NCI-H187 treated with DMSO at 0.1 percent for 48 hours (cell line): ENCODE measurements around the gene NRCAM.
"Not testable (repeated sequence)": the region's sequence is repeated elsewhere in the genome, so short reads cannot be mapped to it uniquely, and the experiment has no call there.

Experiments
- DNase-seq: peaks from one replicate; lab custom pipeline; 2025; lab: John Stamatoyannopoulos, UW

The NRCAM gene

DNA sequence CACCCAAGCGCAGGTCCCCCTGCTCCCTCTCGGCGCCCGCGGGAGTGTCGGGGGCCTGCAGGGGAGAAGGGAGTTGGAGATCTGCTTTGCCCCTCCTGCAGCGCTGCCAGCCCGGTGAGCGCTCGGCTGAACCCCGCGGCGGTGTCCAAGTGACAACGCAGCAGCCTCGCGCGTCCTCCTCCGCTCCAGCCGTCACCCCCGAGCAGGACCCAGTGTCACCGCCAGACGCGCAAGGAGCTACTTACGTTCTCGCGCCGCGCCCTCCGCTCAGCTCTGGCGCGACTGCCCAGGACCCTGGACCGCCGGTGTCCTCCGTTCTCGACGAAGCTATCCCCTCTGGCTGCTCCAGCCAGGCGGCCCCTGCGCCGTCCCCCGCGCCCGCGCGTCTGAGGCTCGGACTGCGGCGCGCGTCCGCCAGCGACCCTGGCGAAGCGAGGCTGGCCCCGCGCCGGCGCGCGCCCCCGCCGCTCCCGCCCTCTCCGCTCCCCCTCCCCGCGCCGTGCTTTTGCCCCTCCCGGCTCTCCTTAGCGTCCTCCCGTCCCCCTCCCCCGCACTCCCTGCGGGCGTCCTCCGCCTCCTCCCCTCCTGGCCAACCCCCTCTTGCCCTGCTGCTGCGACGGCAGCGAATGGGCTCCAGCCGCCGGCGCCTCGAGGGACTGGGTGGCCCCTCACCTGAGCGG, at the start of gene NRCAM:
Gene NRCAM (minus strand): TSS at position 439 of the 680 bp plus-strand sequence. CDS start 216,372 bp downstream, outside the sequence.
- DNase-seq = peak; percentile 69

DNA sequence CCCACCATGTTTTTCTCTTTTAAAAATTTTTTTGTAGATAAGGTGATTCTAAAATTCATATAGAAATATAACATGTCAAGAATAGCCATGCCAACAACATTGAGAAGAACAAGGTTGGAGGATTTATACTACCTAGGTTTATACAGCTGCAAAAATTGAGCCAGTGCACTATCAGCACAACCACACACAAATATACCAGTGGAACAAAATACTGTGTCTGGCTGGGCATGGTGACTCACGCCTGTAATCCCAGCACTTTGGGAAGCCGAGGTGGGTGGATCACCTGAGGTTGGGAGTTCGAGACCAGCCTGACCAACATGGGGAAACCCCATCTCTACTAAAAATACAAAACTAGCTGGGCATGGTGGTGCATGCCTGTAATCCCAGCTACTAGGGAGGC, 48.3 kb upstream of the NRCAM start:
- not testable (repeated sequence) for DNase-seq

DNA sequence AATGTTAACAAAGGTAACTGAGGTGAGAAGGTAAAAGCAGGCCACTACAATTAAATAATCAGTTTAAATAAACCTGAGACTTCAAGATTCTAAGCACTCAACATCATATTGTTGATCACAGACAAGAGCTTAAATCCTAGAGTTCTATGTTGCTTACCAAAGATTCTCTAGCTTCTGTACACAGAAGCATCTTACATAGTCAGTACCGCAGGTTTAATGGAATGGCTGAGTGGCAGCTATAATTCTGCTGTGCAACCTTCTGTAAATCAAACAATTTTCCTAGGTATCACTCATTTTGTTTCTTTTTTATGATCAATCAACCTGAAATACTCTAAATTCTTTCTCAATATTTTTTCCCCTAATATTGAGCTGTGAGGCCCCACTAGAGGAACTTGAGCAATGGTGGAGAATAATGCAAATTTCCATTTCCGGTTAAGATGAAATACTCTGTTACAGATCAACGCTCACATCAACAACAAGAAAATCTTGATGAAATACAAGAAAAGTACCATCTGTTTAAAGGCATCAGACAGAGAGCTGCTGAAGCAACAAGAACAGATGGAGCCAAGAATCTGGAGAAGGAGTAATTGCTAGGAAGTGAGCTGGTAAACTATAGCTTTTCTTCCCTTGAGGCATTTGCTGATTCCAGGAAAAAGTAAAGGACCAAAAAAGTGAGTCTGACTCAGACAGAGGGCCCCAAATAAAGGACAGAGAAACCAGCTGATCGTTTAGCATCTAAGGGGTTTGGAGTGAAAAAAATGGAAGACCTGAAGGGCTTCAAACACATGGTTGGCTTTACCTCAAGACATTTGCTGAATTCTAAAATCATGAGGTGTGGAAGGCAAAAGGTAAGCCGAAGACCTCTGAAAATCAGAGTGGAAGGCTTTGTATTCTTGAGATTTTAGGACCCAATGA, 47.1 kb upstream of the NRCAM start:
- no peak for DNase-seq

DNA sequence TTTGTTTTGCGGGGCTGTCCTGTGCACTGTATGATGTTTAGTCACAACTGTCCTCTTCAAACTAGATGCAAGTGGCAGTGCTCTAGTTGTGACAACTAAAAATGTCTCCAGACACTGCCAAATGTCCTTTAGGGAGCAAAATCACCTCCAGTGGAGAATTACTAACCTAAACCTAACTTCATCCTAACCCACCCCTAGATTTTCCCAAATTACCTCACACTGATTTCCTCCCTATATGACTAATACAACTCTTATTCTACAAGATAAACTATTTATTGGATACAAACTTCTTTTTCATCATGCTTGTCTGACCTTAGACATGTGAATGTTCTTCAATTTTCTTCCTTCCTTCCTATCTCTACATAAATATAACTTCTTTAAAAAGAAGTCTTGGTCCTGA, 43.3 kb upstream of the NRCAM start:
- no peak for DNase-seq

DNA sequence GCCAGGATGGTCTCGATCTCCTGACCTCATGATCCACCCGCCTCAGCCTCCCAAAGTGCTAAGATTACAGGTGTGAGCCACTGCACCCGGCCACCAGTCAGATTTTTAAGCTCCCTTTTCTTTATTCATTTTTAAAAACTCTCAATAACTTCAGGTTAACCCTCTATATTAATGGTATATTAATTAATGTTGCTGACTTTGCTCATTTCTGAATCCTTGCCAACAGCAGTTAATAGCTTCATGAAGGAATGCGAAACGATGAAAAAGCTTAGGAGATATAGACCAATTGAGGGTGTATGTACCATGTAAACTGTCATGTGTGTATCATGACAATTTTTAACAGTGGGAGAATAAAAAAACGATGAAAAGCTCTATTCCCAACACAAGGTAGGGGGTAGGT, 42.2 kb upstream of the NRCAM start:
- DNase-seq = no peak

DNA sequence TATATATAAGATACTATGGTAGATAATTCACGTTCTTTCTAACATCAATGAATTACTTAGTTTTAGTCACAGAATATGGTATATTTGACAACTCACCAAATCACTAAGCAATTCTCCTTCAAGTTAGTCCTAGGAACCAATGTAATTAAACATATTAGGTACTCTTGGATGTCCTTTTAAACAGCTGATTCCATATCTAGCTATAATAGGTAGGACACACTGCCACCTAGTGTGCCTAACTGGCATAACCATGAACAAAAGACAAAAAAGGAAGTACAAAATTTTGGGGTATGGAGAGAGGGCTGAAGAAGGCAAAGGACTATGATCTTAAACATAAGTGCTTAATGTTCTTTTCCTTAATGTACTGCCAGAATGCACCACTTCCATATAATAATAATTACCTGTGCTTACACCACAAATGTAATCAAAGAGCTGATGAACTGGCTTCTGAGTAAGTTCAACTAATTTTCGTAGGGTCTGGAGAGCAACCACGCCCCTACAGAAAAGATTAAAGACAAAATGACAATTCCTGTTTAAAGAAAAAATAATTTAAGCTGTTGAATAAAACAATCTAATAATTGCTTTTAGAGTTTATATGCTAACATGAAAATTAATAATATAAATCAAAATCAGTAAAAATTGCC, 41.0 kb upstream of the NRCAM start:
- DNase-seq = peak; percentile 15

GRCh38 chr7:108492742-108493141, 36.5 kb upstream of the NRCAM start:
- no peak for DNase-seq

GRCh38 chr7:108488768-108489538, 32.7 kb upstream of the NRCAM start:
- no peak for DNase-seq

GRCh38 chr7:108487646-108488045, 31.4 kb upstream of the NRCAM start:
- DNase-seq = no peak

DNA sequence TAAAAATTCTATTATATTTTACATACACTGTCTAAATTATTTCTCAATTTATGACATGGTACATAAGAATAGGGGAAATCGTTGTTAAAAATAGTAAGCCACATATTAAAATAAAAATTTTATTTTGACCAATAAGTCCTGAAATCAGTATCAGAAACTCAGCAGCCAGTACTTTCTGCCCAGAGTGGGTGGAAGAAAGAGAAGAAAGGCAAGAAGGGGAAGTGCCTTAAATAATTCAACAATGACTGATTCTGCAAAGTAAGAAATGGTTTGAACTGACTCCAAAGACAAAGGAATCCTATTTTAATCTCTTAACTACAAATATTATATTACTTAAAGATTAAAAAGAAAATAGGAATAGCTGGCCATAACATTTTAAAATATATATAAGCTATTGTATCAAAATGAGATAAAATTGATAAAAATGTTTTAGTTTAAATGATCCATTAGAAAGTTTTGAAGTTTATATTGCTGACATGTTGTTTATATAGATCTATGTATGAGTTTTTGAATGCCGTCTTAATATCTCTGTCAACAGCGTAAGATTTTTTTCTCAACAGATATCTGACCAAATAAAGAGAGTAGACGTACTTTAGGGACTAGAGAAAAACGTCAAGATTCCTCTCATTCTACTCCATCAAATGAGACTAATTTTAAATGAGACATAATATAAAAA, 30.2 kb upstream of the NRCAM start:
- DNase-seq = no peak

GRCh38 chr7:108484137-108484536, 27.9 kb upstream of the NRCAM start:
- no peak for DNase-seq

DNA sequence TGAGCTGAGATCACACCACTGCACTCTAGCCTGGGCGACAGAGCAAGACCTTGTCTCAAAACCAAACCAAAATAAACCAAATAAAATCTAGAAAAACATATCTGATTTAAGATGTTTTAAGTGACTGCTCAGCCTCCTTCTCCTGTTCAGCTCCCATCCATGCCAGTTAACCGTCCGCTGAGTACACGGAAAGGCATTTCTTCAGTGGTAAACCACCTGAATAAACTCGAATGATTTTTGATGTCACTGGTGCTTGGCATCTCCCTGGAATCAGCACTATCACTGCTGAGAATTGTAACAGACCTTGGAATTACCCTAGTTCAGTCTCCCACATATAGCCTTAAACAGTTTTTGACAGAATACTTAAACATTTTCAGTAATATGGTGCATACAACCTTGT, 24.1 kb upstream of the NRCAM start:
- no peak for DNase-seq

GRCh38 chr7:108479751-108480150, 23.5 kb upstream of the NRCAM start:
- no peak for DNase-seq

DNA sequence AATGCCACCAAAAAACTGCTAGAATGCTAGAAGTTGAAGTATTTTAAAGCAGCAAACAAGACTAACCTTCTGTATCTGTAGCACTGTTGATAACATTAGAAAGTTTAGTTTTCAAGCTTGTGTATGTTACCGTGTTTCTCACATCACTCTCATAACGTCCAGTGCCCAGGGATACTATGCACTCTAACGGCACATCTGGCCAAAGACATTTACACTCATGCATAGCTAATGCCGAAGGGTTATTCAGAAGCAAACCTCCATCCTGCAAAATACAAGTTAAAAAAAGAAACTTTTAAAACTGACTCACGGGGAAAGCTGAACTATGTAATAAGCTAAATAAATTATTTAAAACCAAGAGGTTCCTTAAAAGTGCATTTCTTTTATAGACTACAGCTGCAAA, 22.9 kb upstream of the NRCAM start:
- DNase-seq = no peak

GRCh38 chr7:108468246-108468645, 12.0 kb upstream of the NRCAM start:
- no peak for DNase-seq

DNA sequence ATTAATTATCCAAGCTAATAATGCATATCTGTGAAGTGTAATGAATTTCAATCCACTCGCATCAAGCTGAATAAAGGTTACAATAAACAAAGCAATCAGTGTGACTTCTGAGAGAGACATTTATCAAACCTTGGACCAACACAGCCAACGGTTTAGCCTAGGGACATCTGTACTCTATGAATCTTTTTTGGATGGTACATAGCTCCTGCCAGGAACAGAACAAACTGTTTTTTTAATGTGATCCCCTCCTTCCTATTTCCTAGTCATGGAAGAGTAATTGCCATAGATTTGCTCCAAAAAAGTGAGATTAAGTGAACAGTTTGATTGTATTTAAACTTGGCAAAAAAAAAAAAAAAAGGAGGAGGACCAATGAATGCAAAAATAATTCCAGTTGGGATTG, 11.2 kb upstream of the NRCAM start:
- DNase-seq = no peak

DNA sequence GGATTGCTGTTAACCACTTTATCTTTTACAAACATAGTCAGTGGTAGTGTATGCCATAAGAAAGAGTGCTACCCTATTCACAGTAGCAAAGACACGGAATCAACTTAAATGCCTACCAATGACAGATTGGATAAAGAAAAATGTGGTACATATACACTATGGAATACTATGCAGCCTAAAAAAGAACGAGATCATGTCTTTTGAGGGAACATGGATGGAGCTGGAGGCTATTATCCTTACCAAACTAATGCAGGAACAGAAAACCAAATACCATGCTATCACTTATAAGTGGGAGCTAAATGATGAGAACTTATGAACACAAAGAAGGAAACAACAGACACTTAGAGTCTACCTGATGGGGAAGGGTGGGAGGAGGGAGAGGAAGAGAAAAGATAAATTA, 10.1 kb upstream of the NRCAM start:
- not testable (repeated sequence) for DNase-seq

DNA sequence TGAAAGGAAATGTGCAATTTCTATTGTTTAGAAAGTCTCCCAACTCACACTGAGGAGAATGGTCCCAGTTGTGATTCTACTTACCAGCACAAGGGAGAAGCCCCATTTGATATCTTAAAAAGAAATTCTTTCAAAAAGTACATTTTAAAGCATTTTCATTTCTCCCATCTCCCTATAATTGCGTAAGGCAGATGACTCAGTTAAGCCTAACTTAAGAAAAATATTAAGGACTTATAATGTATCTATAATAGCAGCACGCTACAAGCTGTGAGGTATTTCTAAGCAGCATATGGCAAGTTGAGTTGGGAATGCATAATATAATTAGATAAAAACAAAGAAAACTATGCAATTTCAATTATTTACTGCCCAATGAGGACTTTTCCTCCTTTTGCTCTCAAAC, 8.5 kb upstream of the NRCAM start:
- DNase-seq = no peak

DNA sequence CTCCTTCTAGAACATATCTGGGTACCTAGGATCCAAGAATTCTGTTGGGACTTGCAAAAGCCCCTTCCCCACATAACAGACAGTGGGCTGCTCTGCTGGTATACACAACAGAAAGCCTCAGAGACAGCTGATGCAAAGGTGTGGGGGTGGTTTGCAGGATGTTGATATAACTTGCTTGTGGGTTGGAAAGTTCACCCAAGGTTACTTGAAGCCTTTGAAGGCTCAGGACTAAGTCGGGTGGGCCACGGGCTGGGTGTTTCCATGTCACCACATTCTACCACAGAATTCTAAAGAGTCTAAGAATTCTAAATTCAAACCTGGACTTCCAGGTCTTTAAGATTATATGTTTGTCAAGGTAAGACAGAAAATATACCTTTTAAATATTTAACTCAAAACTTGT, 7.4 kb upstream of the NRCAM start:
- DNase-seq = no peak

- no peak for DNase-seq
Measured at GRCh38 chr7:108461840-108462239, 5.6 kb upstream of the NRCAM start.

GRCh38 chr7:108460964-108461363, 4.7 kb upstream of the NRCAM start:
- no peak for DNase-seq
